Sigmoid colon (tissue), 7 donors: Measurements from ENCODE around the gene FBXL17. TPM values are rescaled to one million over a fixed set of nuclear protein-coding genes. Genes with fewer than 3 reads are reported as not detected.

Experiments
- DNase-seq: peaks from one replicate; pipeline ENCODE4 v3.0.0-alpha.2; 2019
- H3K27ac ChIP-seq, 4 donors: fragments of 200-600 bp; sonication (generic); one replicate each; pipeline ENCODE4 v1.5.1; 2016 to 2019; ENCODE audit warnings: mild to moderate bottlenecking in 1 of 4
- H3K27me3 ChIP-seq, 3 donors: fragments of 200-600 bp; sonication (generic); one replicate each; pipeline ENCODE4 v1.5.1; 2019; ENCODE audit warnings: mild to moderate bottlenecking in 1 of 3
- H3K36me3 ChIP-seq, 4 donors: fragments of 200-600 bp; sonication (generic); one replicate each; pipeline ENCODE4 v1.5.1; 2016 to 2019
- H3K4me1 ChIP-seq, 4 donors: fragments of 200-600 bp; sonication (generic); one replicate each; pipeline ENCODE4 v1.5.1; 2017 to 2019
- H3K4me3 ChIP-seq, 4 donors: fragments of 200-600 bp; sonication (generic); one replicate each; pipeline ENCODE4 v1.5.1; 2017 to 2019; ENCODE audit warnings: mild to moderate bottlenecking in 2 of 4, moderate library complexity in 1 of 4
- H3K9me3 ChIP-seq, 4 donors: fragments of 200-600 bp in 3 of 4; sonication (generic) in 3 of 4; one replicate each; pipeline versions ENCODE4 v1.5.1 to v1.6.1; 2013 to 2019
- EP300 ChIP-seq, 4 donors: sonication (generic); formaldehyde crosslinking; IDR thresholded peaks; one replicate each; pipeline ENCODE4 v1.6.1; 2017; ENCODE audit warnings: antibody characterized with exemption in 4 of 4
- POLR2A ChIP-seq, 2 donors: fragments of 450-650 bp; IDR thresholded peaks; one replicate each; pipeline ENCODE4 v1.6.1; 2016; ENCODE audit warnings: antibody characterized with exemption in 2 of 2, mild to moderate bottlenecking in 2 of 2, moderate library complexity in 2 of 2
- POLR2AphosphoS5 ChIP-seq, 4 donors: sonication (generic); formaldehyde crosslinking; IDR thresholded peaks; one replicate each; pipeline ENCODE4 v1.6.1; 2017; ENCODE audit warnings: antibody characterized with exemption in 4 of 4
- whole genome bisulfite sequencing, 2 donors: extraction: QIAGEN DNeasy Blood & Tissue Kit; methylation state at CpG; one replicate each; pipeline ENCODE4 v1.1.7; 2013; 5-methylcytosine and 5-hydroxymethylcytosine counted together
- intact Hi-C: fragments of 100-400 bp; cut with DNase I; formaldehyde crosslinking; loops from one replicate; pipeline ENCODE4 v1.15.1; 2023
- polyA plus RNA-seq, 3 donors: library from polyadenylated mRNA; stranded (reverse); fragments of 200-250 nt; gene quantifications; one replicate each; pipeline ENCODE4 v1.2.3, GENCODE V29; 2013
- total RNA-seq, 4 donors: library from RNA; depleted of rRNA; stranded (reverse); fragments of >200 nt; gene quantifications; one replicate each; pipeline ENCODE4 v1.1.0, GENCODE V29; 2016
- TF ChIP-seq, protein P1 (sequence below), 4 experiments: fragments of 450-650 bp in 3 of 4; fragments of 200-600 bp in 1 of 4; IDR thresholded peaks; one replicate each; pipeline ENCODE4 v1.5.1; 2016 to 2019; ENCODE audit warnings: antibody characterized with exemption in 4 of 4, mild to moderate bottlenecking in 3 of 4, moderate library complexity in 2 of 4
- donor health status: healthy with polysubstance abuse.
- donor health status: Bipolar disorder and iron deficiency.
- donor health status: healthy.

FBXL17 gene
- total and polyA plus RNA-seq, 7 donors, result 8.2 to 22.5 (median 16.6) TPM

- DNase-seq, result no peak
- no peaks in the 10 kb centered on the region for H3K36me3 ChIP-seq
- TF ChIP-seq POLR2AphosphoS5 (IDR thresholded peaks at IDR 0.05), result no peak
- TF ChIP-seq, protein P1, sequence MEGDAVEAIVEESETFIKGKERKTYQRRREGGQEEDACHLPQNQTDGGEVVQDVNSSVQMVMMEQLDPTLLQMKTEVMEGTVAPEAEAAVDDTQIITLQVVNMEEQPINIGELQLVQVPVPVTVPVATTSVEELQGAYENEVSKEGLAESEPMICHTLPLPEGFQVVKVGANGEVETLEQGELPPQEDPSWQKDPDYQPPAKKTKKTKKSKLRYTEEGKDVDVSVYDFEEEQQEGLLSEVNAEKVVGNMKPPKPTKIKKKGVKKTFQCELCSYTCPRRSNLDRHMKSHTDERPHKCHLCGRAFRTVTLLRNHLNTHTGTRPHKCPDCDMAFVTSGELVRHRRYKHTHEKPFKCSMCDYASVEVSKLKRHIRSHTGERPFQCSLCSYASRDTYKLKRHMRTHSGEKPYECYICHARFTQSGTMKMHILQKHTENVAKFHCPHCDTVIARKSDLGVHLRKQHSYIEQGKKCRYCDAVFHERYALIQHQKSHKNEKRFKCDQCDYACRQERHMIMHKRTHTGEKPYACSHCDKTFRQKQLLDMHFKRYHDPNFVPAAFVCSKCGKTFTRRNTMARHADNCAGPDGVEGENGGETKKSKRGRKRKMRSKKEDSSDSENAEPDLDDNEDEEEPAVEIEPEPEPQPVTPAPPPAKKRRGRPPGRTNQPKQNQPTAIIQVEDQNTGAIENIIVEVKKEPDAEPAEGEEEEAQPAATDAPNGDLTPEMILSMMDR (IDR thresholded peaks at IDR 0.05), result no peak
- no peak for TF ChIP-seq EP300 (IDR thresholded peaks at IDR 0.05)
- no peak for TF ChIP-seq POLR2A (IDR thresholded peaks at IDR 0.05)
Measured at GRCh38 chr5:108263338-108263737, 118.6 kb downstream of the FBXL17 start.

GRCh38 chr5:108260858-108261170 lies 121.1 kb downstream of the FBXL17 start:
- Histone ChIP-seq H3K27ac (no peak overlapping the region), H3K9me3 (no peaks in the 10 kb centered on the region), H3K4me3 (no peak overlapping the region), H3K36me3 (no peaks in the 10 kb centered on the region), H3K27me3 (no peaks in the 10 kb centered on the region), H3K4me1 (peaks cover 0 to 28% (median 16%) of the 10 kb centered on the region in 4 donors)
- DNase-seq, result no peak
- WGBS, 2 donors, result 2 to 13% methylated on average over 2 of the region's 2 CpGs
- TF ChIP-seq, protein P1 (IDR thresholded peaks at IDR 0.05), result peak in 1 of 4 experiments; percentile 1
- TF ChIP-seq EP300 (IDR thresholded peaks at IDR 0.05), result no peak
- intact Hi-C loops, result loop anchor here (5.0 kb wide), 1 partner anchor 86 kb away; no protein-coding TSS in a partner anchor

More at GRCh38 chr5:108263338-108263737, 118.6 kb downstream of the FBXL17 start:
- intact Hi-C loops, result loop anchor here (5.0 kb wide), 1 partner anchor 84 kb away; no protein-coding TSS in a partner anchor
- H3K4me3 ChIP-seq, result no peak overlapping the region
- no peaks in the 10 kb centered on the region for H3K27me3 ChIP-seq
- peaks cover 0 to 28% (median 15%) of the 10 kb centered on the region in 4 donors for H3K4me1 ChIP-seq
- no peaks in the 10 kb centered on the region for H3K9me3 ChIP-seq
- no peak overlapping the region for H3K27ac ChIP-seq

- no peak overlapping the region for H3K4me3 ChIP-seq
- WGBS, 2 donors, result 36 to 45% methylated on average over 8 of the region's 8 CpGs
- intact Hi-C loops, result loop anchor here (5.0 kb wide), 1 partner anchor 87 kb away; no protein-coding TSS in a partner anchor
Measured at GRCh38 chr5:108260117-108260857, 121.6 kb downstream of the FBXL17 start.

GRCh38 chr5:108259306-108259705 lies 122.6 kb downstream of the FBXL17 start:
- Histone ChIP-seq H3K9me3 (no peaks in the 10 kb centered on the region), H3K4me3 (no peak overlapping the region), H3K36me3 (no peaks in the 10 kb centered on the region), H3K27me3 (no peaks in the 10 kb centered on the region), H3K4me1 (peaks cover 0 to 28% (median 16%) of the 10 kb centered on the region in 4 donors), H3K27ac (peak overlapping the region in 1 of 4 donors; percentile 28)
- no peak for TF ChIP-seq POLR2AphosphoS5 (IDR thresholded peaks at IDR 0.05)
- DNase-seq, result no peak
- WGBS, 2 donors, result 24 to 49% methylated on average over 1 of the region's 1 CpG
- intact Hi-C loops, result no loop called here

More at GRCh38 chr5:108260117-108260857, 121.6 kb downstream of the FBXL17 start:
- no peaks in the 10 kb centered on the region for H3K9me3 ChIP-seq
- H3K27ac ChIP-seq, result no peak overlapping the region
- H3K27me3 ChIP-seq, result no peaks in the 10 kb centered on the region
- H3K36me3 ChIP-seq, result no peaks in the 10 kb centered on the region
- peaks cover 0 to 28% (median 16%) of the 10 kb centered on the region in 4 donors for H3K4me1 ChIP-seq
- peak; percentile 77 for DNase-seq
- no peak for TF ChIP-seq EP300 (IDR thresholded peaks at IDR 0.05)
- TF ChIP-seq, protein P1 (IDR thresholded peaks at IDR 0.05), result peak; percentile 64 to 91 (median 79)

- no peak overlapping the region for H3K4me3 ChIP-seq
- no peak overlapping the region for H3K27ac ChIP-seq
- no peaks in the 10 kb centered on the region for H3K27me3 ChIP-seq
- peaks cover 0 to 24% (median 16%) of the 10 kb centered on the region in 4 donors for H3K4me1 ChIP-seq
- H3K36me3 ChIP-seq, result no peaks in the 10 kb centered on the region
- TF ChIP-seq, protein P1 (IDR thresholded peaks at IDR 0.05), result no peak
- TF ChIP-seq EP300 (IDR thresholded peaks at IDR 0.05), result no peak
- no peak for TF ChIP-seq POLR2A (IDR thresholded peaks at IDR 0.05)
- TF ChIP-seq POLR2AphosphoS5 (IDR thresholded peaks at IDR 0.05), result no peak
- H3K9me3 ChIP-seq, result no peaks in the 10 kb centered on the region
- intact Hi-C loops, result no loop called here
- 91 to 96% methylated on average over 3 of the region's 3 CpGs for WGBS, 2 donors
- DNase-seq, result no peak
Measured at GRCh38 chr5:108257996-108258395, 123.9 kb downstream of the FBXL17 start.
